ENCODE measurements around the gene SPIC. TPM values are rescaled to one million over a fixed set of nuclear protein-coding genes. Genes with fewer than 3 reads are reported as not detected.
"Not testable (repeated sequence)": the region's sequence is repeated elsewhere in the genome, so short reads cannot be mapped to it uniquely, and the experiment has no call there.

The SPIC gene
- not detected in 2 replicates for total RNA-seq

- intact Hi-C loops (cut with micrococcal nuclease), result no loop called here
Measured at GRCh38 chr12:101474711-101475386, at the start of gene SPIC. TSS of gene SPIC (plus strand) at chr12:101475336. CDS start at chr12:101476905, 1,569 bp downstream.

GRCh38 chr12:101430456-101430855 lies 44.7 kb upstream of the SPIC start:
- intact Hi-C loops (cut with micrococcal nuclease), result no loop called here

- intact Hi-C loops (cut with micrococcal nuclease), result no loop called here
Measured at GRCh38 chr12:101436136-101436535, 39.0 kb upstream of the SPIC start.

- intact Hi-C loops (cut with micrococcal nuclease), result no loop called here
Measured at GRCh38 chr12:101439236-101439635, 35.9 kb upstream of the SPIC start.

- intact Hi-C loops (cut with micrococcal nuclease), result no loop called here
Measured at GRCh38 chr12:101441461-101442224, 33.5 kb upstream of the SPIC start.

GRCh38 chr12:101455685-101456084 lies 19.5 kb upstream of the SPIC start:
- intact Hi-C loops (cut with micrococcal nuclease), result no loop called here

GRCh38 chr12:101459642-101460346 lies 15.3 kb upstream of the SPIC start:
- intact Hi-C loops (cut with micrococcal nuclease), result no loop called here

GRCh38 chr12:101468948-101469347 lies 6.2 kb upstream of the SPIC start:
- intact Hi-C loops (cut with micrococcal nuclease), result no loop called here

- intact Hi-C loops (cut with micrococcal nuclease), result no loop called here
Measured at GRCh38 chr12:101470939-101471338, 4.2 kb upstream of the SPIC start.

- intact Hi-C loops (cut with micrococcal nuclease), result not testable (repeated sequence)
Measured at GRCh38 chr12:101471878-101472277, 3.3 kb upstream of the SPIC start.

GRCh38 chr12:101474248-101474647 lies 888 bp upstream of the SPIC start:
- intact Hi-C loops (cut with micrococcal nuclease), result no loop called here

GRCh38 chr12:101475751-101476305 lies 692 bp downstream of the SPIC start:
- intact Hi-C loops (cut with micrococcal nuclease), result no loop called here

GRCh38 chr12:101480849-101481248 lies 5.7 kb downstream of the SPIC start:
- intact Hi-C loops (cut with micrococcal nuclease), result no loop called here

GRCh38 chr12:101485021-101485420 lies 9.9 kb downstream of the SPIC start:
- intact Hi-C loops (cut with micrococcal nuclease), result no loop called here

- intact Hi-C loops (cut with micrococcal nuclease), result no loop called here
Measured at GRCh38 chr12:101488469-101488868, 13.3 kb downstream of the SPIC start.

GRCh38 chr12:101490286-101490920 lies 15.3 kb downstream of the SPIC start:
- intact Hi-C loops (cut with micrococcal nuclease), result no loop called here

- intact Hi-C loops (cut with micrococcal nuclease), result no loop called here
Measured at GRCh38 chr12:101491329-101491728, 16.2 kb downstream of the SPIC start.

GRCh38 chr12:101493556-101493955 lies 18.4 kb downstream of the SPIC start:
- intact Hi-C loops (cut with micrococcal nuclease), result no loop called here

GRCh38 chr12:101498252-101498651 lies 23.1 kb downstream of the SPIC start:
- intact Hi-C loops (cut with micrococcal nuclease), result no loop called here

- intact Hi-C loops (cut with micrococcal nuclease), result loop anchor here (5.0 kb wide), 1 partner anchor 36 kb away; no protein-coding TSS in a partner anchor
Measured at GRCh38 chr12:101501410-101501995, 26.4 kb downstream of the SPIC start.

- intact Hi-C loops (cut with micrococcal nuclease), result no loop called here
Measured at GRCh38 chr12:101521136-101521535, 46.0 kb downstream of the SPIC start.
